IMR-90 (cell line): ENCODE measurements around the gene JMJD8.

Experiments
- CTCF ChIP-seq: conservative IDR thresholded peaks from 2 replicates; pipeline ENCODE4 v1.5.1; 2012; ENCODE audit warnings: mild to moderate bottlenecking, low read depth, low read length, improper control_type of control experiment
- FOS ChIP-seq: fragments of 150-350 bp; IDR thresholded peaks from 2 replicates; pipeline ENCODE4 v1.6.1; 2016; ENCODE audit warnings: low read depth, low read length
- POLR2A ChIP-seq: IDR thresholded peaks from 2 replicates; pipeline ENCODE4 v1.6.1; 2012; ENCODE audit warnings: mild to moderate bottlenecking, low read depth, low read length
- RFX5 ChIP-seq: IDR thresholded peaks from 2 replicates; pipeline ENCODE4 v1.8.0; 2012; ENCODE audit warnings: low read depth, mild to moderate bottlenecking, low read length, moderate library complexity
- SMC3 ChIP-seq: fragments of 150-350 bp; IDR thresholded peaks from 2 replicates; pipeline ENCODE4 v1.6.1; 2016; ENCODE audit warnings: low read depth, mild to moderate bottlenecking, antibody characterized with exemption, low read length, moderate library complexity

GRCh38 chr16:722835-723633, 38.9 kb upstream of the JMJD8 start:
- TF ChIP-seq FOS (no peak), CTCF (no peak), SMC3 (no peak), POLR2A (no peak), RFX5 (no peak)
